GM18526 (cell line): ENCODE measurements around the gene FCHSD2.

Source experiments
- POLR2A ChIP-seq: IDR thresholded peaks from 3 replicates; pipeline ENCODE4 v1.6.1; 2011; ENCODE audit not compliant: insufficient read length; ENCODE audit errors: extremely low read depth

The FCHSD2 gene

GRCh38 chr11:73175551-73176144 is 33.5 kb upstream of the FCHSD2 start:
- TF ChIP-seq POLR2A: no peak

GRCh38 chr11:73174495-73174791 is 32.3 kb upstream of the FCHSD2 start:
- TF ChIP-seq POLR2A: no peak

GRCh38 chr11:73173755-73174494 is 31.8 kb upstream of the FCHSD2 start:
- no peak for TF ChIP-seq POLR2A

DNA sequence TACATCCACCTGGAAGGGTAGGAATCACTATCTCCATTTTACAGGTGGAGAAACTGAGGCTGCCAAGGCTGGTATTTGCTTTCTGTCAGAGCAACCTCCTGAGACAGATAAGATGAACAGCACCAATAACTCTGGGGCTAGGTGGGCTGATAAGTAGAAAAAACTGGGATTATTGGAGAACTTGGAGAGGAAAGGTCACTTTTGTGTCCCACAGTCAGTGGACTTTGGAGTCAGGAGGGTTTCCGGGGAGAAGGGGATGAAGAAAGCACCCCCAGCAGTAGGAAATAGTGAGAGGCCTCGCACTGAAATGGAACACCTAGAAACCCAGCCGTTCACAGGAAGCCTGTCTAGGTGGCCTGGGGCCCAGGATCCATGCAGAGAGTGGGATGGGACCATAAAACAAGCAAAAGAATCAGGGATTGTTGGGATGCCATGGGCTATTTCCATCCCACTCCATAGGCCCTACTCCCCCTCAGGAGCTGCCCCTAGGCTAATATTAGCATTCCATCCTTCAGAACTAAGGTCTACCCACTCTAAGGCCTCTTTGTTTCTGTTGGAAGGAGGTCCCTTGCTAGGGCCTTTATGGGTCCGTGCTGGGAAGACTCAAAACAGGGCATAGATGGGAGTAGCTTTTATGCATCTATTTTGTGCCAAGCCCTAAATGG is 31.0 kb upstream of the FCHSD2 start:
- no peak for TF ChIP-seq POLR2A

- no peak for TF ChIP-seq POLR2A
Measured at GRCh38 chr11:73171436-73172161, 29.5 kb upstream of the FCHSD2 start.

- no peak for TF ChIP-seq POLR2A
Measured at GRCh38 chr11:73170140-73170539, 28.0 kb upstream of the FCHSD2 start.

DNA sequence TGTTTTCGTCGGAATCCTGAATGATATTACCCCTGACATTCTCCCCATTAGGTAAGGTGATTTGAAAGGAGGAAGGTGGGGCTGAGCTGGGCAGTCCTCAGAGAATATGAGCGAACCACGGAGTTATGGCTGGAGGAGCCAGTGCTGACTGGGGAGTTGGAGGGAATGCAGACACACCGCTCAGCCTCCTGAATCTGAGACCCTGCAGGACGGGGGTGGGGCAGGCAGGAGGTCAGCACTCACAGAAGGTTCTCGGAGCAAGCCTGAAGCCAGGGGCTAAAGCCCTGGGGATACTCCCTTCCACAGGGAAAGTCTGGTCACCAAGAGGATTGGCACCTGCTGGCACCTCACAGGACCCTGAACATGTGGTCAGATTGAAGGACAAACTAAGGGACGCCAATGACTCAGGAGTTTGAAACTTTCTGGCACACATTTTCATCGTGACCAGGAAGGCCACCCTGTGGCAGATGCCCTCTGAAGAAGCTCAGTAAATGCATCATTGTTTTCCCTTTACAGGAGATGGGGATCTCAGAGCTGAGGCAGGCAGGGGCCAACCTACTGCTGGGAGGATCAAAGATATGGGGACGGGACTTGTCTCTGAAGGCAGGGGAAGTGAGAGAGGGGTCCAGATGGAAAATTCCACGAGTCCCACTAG is 26.9 kb upstream of the FCHSD2 start:
- TF ChIP-seq POLR2A: no peak

DNA sequence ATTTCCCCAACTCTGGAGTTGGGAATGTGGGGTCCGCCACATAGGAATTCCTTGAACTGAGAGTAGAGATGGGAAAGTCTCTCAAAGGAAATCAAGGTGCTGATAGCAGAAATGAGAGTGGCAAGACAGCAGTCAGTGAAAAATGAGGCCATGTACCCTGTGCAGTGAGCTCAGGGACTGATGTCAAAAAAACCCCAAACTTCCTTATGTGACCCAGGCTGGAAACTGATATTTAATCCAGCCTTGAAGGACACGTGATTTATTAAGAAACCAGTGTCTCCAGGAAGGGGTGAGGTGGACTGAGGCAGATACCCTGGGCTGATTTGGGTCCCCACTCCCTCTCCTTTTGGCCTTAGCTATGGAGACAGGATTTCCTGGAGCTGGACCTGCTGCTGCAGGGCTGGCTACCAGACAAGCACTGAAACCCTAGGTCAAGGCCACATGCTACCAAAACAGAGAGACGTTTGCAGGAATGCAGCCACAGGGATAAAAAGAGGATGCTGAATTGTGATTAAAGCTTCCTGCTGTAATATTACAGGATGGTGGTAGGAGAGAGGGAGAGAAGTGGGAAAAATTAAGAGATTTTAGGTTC is 25.3 kb upstream of the FCHSD2 start:
- no peak for TF ChIP-seq POLR2A

GRCh38 chr11:73164803-73165540 is 22.9 kb upstream of the FCHSD2 start:
- no peak for TF ChIP-seq POLR2A

GRCh38 chr11:73163638-73164174 is 21.6 kb upstream of the FCHSD2 start:
- no peak for TF ChIP-seq POLR2A

- no peak for TF ChIP-seq POLR2A
Measured at GRCh38 chr11:73162196-73162740, 20.1 kb upstream of the FCHSD2 start.

DNA sequence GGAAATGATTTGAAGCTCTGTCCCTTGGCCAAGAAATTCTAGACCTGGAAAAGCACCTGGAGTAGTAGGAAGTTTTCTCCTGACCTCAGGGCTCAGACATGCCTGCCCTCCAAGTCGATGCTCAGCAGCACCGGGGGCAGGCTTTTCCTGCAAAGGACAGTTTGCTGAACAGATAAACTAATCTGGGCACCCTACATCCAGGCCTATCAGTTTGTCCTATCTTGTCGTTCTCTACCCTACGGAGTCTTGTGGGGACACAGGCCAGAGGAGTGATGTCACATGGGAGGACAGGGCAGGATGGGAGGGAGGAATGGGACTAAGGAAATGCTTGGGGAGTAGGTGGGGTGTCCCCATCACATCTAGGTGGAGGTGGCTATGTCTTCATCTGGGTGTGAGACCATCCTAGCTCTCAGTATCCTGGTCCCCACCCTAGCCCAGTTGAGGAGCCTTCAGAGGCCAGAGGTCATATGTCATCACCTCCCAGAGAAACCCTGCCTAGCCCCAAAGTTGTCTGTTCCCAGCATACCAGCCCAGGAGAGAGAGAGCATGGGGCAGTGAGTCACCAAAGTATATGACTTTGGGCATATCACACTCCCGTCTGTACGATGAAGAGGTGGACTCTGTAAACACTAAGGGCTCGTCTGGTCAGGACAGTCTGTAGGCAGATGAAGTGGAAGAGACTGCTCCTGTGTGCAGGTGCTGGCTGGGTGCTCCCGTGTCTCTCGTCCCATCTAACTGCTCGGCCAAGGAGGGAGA is 18.1 kb upstream of the FCHSD2 start:
- TF ChIP-seq POLR2A: no peak

DNA sequence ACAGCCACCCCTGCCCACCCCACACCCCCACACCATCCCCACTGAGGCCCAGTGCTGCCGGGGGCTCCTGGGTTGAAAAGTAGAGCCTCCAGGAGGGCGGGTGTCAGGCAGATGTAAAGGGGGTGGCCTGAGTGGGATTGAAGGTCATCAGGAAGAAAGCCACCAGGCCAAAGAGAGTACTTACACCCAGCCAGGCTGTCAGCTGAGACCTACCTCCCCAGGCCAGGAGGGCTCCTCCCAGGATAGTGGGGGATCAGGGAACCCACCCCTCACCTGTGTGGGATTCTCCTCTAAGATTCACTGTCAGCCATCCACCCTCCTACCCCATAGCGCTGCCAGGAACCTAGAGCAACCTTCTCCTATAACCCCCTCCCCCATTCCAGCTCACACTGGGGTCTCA is 17.2 kb upstream of the FCHSD2 start:
- TF ChIP-seq POLR2A: no peak

DNA sequence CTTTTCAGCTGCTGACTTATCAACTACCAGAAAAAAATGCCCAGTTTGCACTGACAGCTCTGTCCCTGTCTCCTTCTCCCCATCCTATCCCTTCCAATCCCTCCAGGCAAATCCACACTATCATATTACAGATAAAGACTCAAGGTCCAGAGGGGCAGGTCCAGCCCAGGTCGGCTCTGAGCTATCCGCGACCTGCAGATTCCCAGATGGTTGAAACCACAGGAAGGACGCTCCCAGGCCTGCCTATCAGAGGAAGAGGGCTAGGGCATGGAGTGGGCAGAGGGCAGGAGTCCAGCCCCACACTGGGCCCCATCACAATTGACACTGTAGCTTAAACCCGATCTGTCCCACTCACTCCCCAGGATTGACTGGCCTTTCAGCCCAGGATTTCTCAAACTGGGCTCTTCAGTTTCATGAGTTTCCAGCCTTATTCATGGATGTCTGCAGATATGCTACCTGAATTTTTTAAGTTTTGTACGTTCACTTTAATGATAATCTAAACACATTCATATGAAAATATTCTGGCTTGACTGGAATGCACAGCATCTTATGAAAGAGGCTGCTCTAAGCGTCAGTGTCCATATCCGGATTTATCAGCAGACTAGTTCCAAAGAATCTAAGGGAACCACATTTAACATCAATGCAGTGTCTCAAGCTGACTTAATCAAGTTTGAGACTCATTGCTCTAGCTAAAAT is 16.4 kb upstream of the FCHSD2 start:
- no peak for TF ChIP-seq POLR2A
